ENCODE data around the gene ANKRD13C.

The ANKRD13C gene

DNA sequence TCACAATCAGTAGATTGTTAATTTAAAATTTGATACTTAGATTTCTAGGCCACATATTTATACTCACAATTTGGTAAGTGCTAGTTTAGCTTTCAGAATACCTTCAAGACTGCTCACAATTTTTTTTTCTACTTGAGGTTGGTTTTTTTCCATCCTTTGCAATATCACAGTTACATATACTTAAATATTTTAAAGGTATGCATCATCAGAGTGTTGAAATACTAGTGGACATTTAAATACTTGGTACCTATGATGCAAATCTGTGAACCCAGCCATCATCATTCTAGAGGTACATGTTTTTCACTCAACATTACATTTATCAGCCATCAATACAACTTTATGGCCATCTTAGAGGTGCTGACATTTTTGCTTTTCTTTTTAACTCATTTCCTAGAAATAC, 143.0 kb downstream of the ANKRD13C start:
- DNase-seq, result no peak

DNA sequence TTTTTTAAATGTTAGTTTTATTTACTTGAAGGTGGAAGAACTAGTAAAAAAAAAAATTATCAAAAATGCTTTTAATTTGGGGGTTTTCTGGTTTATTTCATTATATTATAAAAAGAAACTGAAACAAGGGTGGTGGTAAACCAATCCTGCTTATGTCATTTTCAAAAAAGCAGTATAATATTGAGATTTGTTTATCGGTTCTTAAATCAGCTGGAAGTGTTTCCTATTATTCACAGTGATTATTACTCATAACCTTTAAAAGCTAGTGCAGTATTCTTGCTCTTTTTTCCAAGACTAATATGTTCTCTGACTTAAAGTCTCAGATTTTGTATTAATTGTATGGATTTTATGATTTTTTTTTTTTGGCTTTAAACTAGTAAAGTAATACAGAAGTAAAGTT, 143.7 kb downstream of the ANKRD13C start:
- DNase-seq, result no peak

Data from C1 segment of cervical spinal cord (tissue), 14 donors.